Sigmoid colon (tissue), 7 donors: Measurements from ENCODE around the gene CCDC28B. TPM values are rescaled to one million over a fixed set of nuclear protein-coding genes. Genes with fewer than 3 reads are reported as not detected.
A peak's percentile ranks its signal among the peaks of the same experiment; 100 is the strongest.

Source experiments
- DNase-seq: peaks from one replicate; pipeline ENCODE4 v3.0.0-alpha.2; 2019
- H3K27ac ChIP-seq, 4 donors: fragments of 200-600 bp; sonication (generic); one replicate each; pipeline ENCODE4 v1.5.1; 2016 to 2019; ENCODE audit warnings: mild to moderate bottlenecking in 1 of 4
- H3K27me3 ChIP-seq, 3 donors: fragments of 200-600 bp; sonication (generic); one replicate each; pipeline ENCODE4 v1.5.1; 2019; ENCODE audit warnings: mild to moderate bottlenecking in 1 of 3
- H3K36me3 ChIP-seq, 4 donors: fragments of 200-600 bp; sonication (generic); one replicate each; pipeline ENCODE4 v1.5.1; 2016 to 2019
- H3K4me1 ChIP-seq, 4 donors: fragments of 200-600 bp; sonication (generic); one replicate each; pipeline ENCODE4 v1.5.1; 2017 to 2019
- H3K4me3 ChIP-seq, 4 donors: fragments of 200-600 bp; sonication (generic); one replicate each; pipeline ENCODE4 v1.5.1; 2017 to 2019; ENCODE audit warnings: mild to moderate bottlenecking in 2 of 4, moderate library complexity in 1 of 4
- H3K9me3 ChIP-seq, 4 donors: fragments of 200-600 bp in 3 of 4; sonication (generic) in 3 of 4; one replicate each; pipeline versions ENCODE4 v1.5.1 to v1.6.1; 2013 to 2019
- EP300 ChIP-seq, 4 donors: sonication (generic); formaldehyde crosslinking; IDR thresholded peaks; one replicate each; pipeline ENCODE4 v1.6.1; 2017; ENCODE audit warnings: antibody characterized with exemption in 4 of 4
- POLR2A ChIP-seq, 2 donors: fragments of 450-650 bp; IDR thresholded peaks; one replicate each; pipeline ENCODE4 v1.6.1; 2016; ENCODE audit warnings: antibody characterized with exemption in 2 of 2, mild to moderate bottlenecking in 2 of 2, moderate library complexity in 2 of 2
- POLR2AphosphoS5 ChIP-seq, 4 donors: sonication (generic); formaldehyde crosslinking; IDR thresholded peaks; one replicate each; pipeline ENCODE4 v1.6.1; 2017; ENCODE audit warnings: antibody characterized with exemption in 4 of 4
- WGBS, 2 donors: extraction: QIAGEN DNeasy Blood & Tissue Kit; methylation state at CpG; one replicate each; pipeline ENCODE4 v1.1.7; 2013; 5-methylcytosine and 5-hydroxymethylcytosine counted together
- intact Hi-C: fragments of 100-400 bp; cut with DNase I; formaldehyde crosslinking; loops from one replicate; pipeline ENCODE4 v1.15.1; 2023
- polyA plus RNA-seq, 3 donors: library from polyadenylated mRNA; stranded (reverse); fragments of 200-250 nt; gene quantifications; one replicate each; pipeline ENCODE4 v1.2.3, GENCODE V29; 2013
- total RNA-seq, 4 donors: library from RNA; depleted of rRNA; stranded (reverse); fragments of >200 nt; gene quantifications; one replicate each; pipeline ENCODE4 v1.1.0, GENCODE V29; 2016
- TF ChIP-seq, protein P1 (sequence below), 4 experiments: fragments of 450-650 bp in 3 of 4; fragments of 200-600 bp in 1 of 4; IDR thresholded peaks; one replicate each; pipeline ENCODE4 v1.5.1; 2016 to 2019; ENCODE audit warnings: antibody characterized with exemption in 4 of 4, mild to moderate bottlenecking in 3 of 4, moderate library complexity in 2 of 4
- donor health status: healthy with polysubstance abuse.
- donor health status: Bipolar disorder and iron deficiency.
- donor health status: healthy.

Gene CCDC28B
- total and polyA plus RNA-seq, 7 donors = 3.7 to 15.0 (median 4.9) TPM

DNA sequence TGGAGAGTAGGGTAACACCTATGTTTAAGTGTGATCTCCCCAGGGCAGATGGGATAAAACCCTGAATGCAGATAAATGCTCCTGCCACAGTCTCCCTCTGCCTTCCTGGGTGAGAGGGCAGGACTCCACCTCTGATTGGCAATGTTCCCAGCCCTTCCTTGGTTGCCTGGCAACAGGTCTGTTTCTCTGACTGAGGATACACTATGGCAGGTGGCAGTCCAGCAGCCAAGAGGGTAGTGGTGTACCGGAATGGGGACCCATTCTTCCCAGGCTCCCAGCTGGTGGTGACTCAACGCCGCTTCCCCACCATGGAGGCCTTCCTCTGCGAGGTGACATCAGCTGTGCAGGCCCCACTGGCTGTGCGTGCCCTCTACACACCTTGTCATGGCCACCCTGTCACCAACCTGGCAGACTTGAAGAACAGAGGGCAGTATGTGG is 8.5 kb downstream of the CCDC28B start, which contains the start of gene DCDC2B:
Gene DCDC2B (plus strand): TSS at position 199 of the 438 bp plus-strand sequence. CDS start 5 bp downstream, at position 204.
- Histone ChIP-seq H3K9me3 (no peaks in the 10 kb centered on the region), H3K27ac (no peak within 1 kb of the TSS), H3K4me1 (peaks cover 0 to 23% (median 17%) of the 10 kb centered on the region in 4 donors), H3K36me3 (peaks cover 0 to 2% (median 0%) of the 10 kb centered on the region in 4 donors), H3K4me3 (no peak within 1 kb of the TSS), H3K27me3 (no peaks in the 10 kb centered on the region)
- WGBS, 2 donors = 21 to 70% methylated on average over 5 of the region's 5 CpGs
- TF ChIP-seq POLR2AphosphoS5 (IDR thresholded peaks at IDR 0.05) = no peak
- TF ChIP-seq, protein P1, sequence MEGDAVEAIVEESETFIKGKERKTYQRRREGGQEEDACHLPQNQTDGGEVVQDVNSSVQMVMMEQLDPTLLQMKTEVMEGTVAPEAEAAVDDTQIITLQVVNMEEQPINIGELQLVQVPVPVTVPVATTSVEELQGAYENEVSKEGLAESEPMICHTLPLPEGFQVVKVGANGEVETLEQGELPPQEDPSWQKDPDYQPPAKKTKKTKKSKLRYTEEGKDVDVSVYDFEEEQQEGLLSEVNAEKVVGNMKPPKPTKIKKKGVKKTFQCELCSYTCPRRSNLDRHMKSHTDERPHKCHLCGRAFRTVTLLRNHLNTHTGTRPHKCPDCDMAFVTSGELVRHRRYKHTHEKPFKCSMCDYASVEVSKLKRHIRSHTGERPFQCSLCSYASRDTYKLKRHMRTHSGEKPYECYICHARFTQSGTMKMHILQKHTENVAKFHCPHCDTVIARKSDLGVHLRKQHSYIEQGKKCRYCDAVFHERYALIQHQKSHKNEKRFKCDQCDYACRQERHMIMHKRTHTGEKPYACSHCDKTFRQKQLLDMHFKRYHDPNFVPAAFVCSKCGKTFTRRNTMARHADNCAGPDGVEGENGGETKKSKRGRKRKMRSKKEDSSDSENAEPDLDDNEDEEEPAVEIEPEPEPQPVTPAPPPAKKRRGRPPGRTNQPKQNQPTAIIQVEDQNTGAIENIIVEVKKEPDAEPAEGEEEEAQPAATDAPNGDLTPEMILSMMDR (IDR thresholded peaks at IDR 0.05) = no peak
- TF ChIP-seq EP300 (IDR thresholded peaks at IDR 0.05) = no peak
- TF ChIP-seq POLR2A (IDR thresholded peaks at IDR 0.05) = no peak
- intact Hi-C loops = loop anchor here (5.0 kb wide), 1 partner anchor 183 kb away; the partner anchor contains the start of gene BSDC1
- no peak for DNase-seq

DNA sequence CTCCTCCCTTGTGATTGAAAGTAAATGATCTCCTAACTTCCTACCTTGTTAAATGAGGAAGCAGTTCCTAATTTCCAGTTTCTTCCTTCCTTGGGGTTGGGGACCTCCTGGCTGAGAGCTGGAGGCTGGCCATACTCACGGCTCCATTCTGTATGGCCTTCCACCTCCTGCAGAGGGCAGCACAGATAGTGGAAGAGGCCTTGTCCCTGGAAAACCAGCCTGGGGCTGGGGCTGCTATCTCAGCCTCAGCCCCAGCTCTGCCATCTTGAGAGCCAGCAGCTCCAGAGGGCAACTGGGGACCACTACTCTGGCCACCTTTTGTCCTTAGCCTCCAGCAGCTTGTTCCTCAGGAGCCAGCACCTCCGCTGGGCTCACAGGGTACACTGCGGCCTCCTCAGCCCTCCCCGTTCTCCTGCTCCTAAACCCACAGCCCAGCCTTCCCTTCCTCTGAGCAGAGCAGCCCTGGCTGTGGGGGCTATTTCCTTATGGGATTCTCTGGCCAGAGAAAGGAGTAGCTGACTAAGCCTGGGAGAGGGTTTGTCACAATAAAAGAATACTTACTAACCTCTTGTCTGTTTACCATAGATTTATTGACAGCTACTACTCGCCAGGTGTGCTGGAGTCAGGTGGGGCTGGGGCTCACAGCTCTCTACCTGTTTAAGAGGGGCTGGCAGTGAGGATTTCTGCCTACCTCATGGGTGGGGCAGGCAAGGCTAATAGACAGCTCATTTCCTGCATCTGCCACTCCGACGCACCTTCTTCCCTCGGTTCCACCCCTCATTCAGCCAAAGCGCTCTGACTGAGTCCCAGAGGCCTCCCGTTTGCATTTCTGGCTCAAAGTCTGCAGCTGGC is 15.5 kb downstream of the CCDC28B start:
- H3K27me3 ChIP-seq = no peaks in the 10 kb centered on the region
- DNase-seq = no peak
- H3K36me3 ChIP-seq = peaks cover 0 to 56% (median 14%) of the 10 kb centered on the region in 4 donors
- H3K27ac ChIP-seq = peak overlapping the region in 1 of 4 donors; percentile 34
- H3K4me1 ChIP-seq = peaks cover 0 to 8% (median 3%) of the 10 kb centered on the region in 4 donors
- H3K9me3 ChIP-seq = no peaks in the 10 kb centered on the region
- TF ChIP-seq, protein P1 (IDR thresholded peaks at IDR 0.05) = peak; percentile 17 to 58 (median 49)
- TF ChIP-seq EP300 (IDR thresholded peaks at IDR 0.05) = no peak
- WGBS, 2 donors = 18 to 62% methylated on average over 10 of the region's 10 CpGs
- intact Hi-C loops = loop anchor here (5.0 kb wide), 1 partner anchor 196 kb away; no protein-coding TSS in a partner anchor
- no peak overlapping the region for H3K4me3 ChIP-seq

DNA sequence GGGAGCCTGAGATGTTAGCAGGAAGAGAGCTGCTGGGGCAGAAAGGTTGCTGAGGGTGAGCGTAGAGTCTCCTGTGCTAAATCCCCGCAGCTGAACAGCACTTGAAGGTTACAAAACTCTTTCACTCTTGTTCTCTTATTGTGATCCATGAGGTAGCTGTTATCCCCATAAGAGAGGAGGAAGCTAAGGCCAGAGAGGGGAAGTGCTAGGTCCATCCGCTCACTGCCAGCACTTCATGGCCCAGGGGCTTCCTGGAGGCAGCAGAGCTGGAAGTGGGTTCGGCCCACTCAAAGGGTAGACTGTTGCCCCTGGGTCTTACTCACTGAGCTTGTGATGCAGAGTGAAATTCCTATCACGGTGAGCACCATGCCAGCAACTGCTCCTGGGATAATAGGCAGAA is 16.2 kb downstream of the CCDC28B start:
- DNase-seq = no peak
- intact Hi-C loops = loop anchor here (5.0 kb wide), 1 partner anchor 196 kb away; no protein-coding TSS in a partner anchor
- Histone ChIP-seq H3K4me3 (no peak overlapping the region), H3K27ac (no peak overlapping the region), H3K4me1 (peaks cover 0 to 16% (median 10%) of the 10 kb centered on the region in 4 donors), H3K27me3 (no peaks in the 10 kb centered on the region), H3K9me3 (no peaks in the 10 kb centered on the region), H3K36me3 (peaks cover 0 to 56% (median 14%) of the 10 kb centered on the region in 4 donors)
- WGBS, 2 donors = 80 to 83% methylated on average over 5 of the region's 5 CpGs
- TF ChIP-seq, protein P1 (IDR thresholded peaks at IDR 0.05) = no peak
- TF ChIP-seq EP300 (IDR thresholded peaks at IDR 0.05) = no peak
- TF ChIP-seq POLR2A (IDR thresholded peaks at IDR 0.05) = no peak

DNA sequence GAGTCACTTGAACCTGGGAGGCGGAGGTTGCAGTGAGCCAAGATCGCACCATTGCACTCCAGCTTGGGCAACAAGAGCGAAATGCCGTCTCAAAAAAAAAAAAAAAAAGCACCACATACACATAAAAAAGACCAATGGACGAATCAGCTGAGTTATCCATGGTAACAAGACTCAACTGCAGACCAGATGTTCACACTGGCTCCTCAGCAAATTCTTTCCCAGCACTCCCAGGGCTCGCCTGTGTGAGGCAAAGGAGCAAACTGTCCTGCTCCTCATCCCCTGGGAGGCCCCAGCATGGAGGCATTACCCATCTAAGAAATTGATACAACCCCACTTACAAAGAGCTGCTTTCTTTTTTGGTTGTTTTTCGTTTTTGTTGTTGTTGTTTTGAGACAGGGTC is 18.6 kb downstream of the CCDC28B start:
- Histone ChIP-seq H3K36me3 (peaks cover 0 to 56% (median 14%) of the 10 kb centered on the region in 4 donors), H3K9me3 (no peaks in the 10 kb centered on the region), H3K27ac (no peak overlapping the region), H3K4me3 (no peak overlapping the region), H3K4me1 (peaks cover 0 to 28% (median 23%) of the 10 kb centered on the region in 4 donors), H3K27me3 (no peaks in the 10 kb centered on the region)
- WGBS, 2 donors = 91 to 92% methylated on average over 7 of the region's 7 CpGs
- TF ChIP-seq POLR2A (IDR thresholded peaks at IDR 0.05) (no peak), POLR2AphosphoS5 (IDR thresholded peaks at IDR 0.05) (no peak), EP300 (IDR thresholded peaks at IDR 0.05) (no peak)
- TF ChIP-seq, protein P1 (IDR thresholded peaks at IDR 0.05) = no peak
- intact Hi-C loops = loop anchor here (5.0 kb wide), 1 partner anchor 193 kb away; no protein-coding TSS in a partner anchor
- DNase-seq = no peak
